HG03108 (cell line): Measurements from ENCODE around the gene REX1BD.
A peak's percentile ranks its signal among the peaks of the same experiment; 100 is the strongest.
"Not testable (repeated sequence)": the region's sequence is repeated elsewhere in the genome, so short reads cannot be mapped to it uniquely, and the experiment has no call there.

Experiments used
- ATAC-seq: cut with Tn5 transposase; IDR thresholded peaks from one replicate; pipeline ENCODE4 v1.9.1; 2021; ENCODE audit warnings: moderate library complexity; ENCODE audit not compliant: unreplicated experiment

REX1BD gene

GRCh38 chr19:18576383-18576782, 12.2 kb upstream of the REX1BD start:
- ATAC-seq = no peak

- ATAC-seq = no peak
Observed at GRCh38 chr19:18577365-18577914, 11.2 kb upstream of the REX1BD start.

- ATAC-seq = no peak
Observed at GRCh38 chr19:18580311-18580710, 8.3 kb upstream of the REX1BD start.

GRCh38 chr19:18586306-18586705, 2.3 kb upstream of the REX1BD start:
- ATAC-seq = no peak

- no peak for ATAC-seq
Observed at GRCh38 chr19:18587561-18587960, 1.0 kb upstream of the REX1BD start.

GRCh38 chr19:18587962-18588610, 512 bp upstream of the REX1BD start:
- ATAC-seq = no peak

GRCh38 chr19:18589380-18590272, 1.0 kb downstream of the REX1BD start:
- ATAC-seq = peak; percentile 17

- no peak for ATAC-seq
Observed at GRCh38 chr19:18590273-18591272, 2.0 kb downstream of the REX1BD start.

GRCh38 chr19:18591735-18592385, 3.3 kb downstream of the REX1BD start:
- ATAC-seq = no peak

- ATAC-seq = not testable (repeated sequence)
Observed at GRCh38 chr19:18592732-18593131, 4.1 kb downstream of the REX1BD start.

GRCh38 chr19:18593367-18594095, 4.9 kb downstream of the REX1BD start:
- ATAC-seq = no peak

GRCh38 chr19:18594096-18594823, 5.7 kb downstream of the REX1BD start:
- peak; percentile 48 for ATAC-seq

- ATAC-seq = no peak
Observed at GRCh38 chr19:18594824-18595373, 6.3 kb downstream of the REX1BD start.

GRCh38 chr19:18595475-18595874, 6.9 kb downstream of the REX1BD start:
- no peak for ATAC-seq

- no peak for ATAC-seq
Observed at GRCh38 chr19:18596752-18597157, 8.2 kb downstream of the REX1BD start.

- ATAC-seq = no peak
Observed at GRCh38 chr19:18597809-18598660, 9.4 kb downstream of the REX1BD start.

- no peak for ATAC-seq
Observed at GRCh38 chr19:18599485-18599884, 10.9 kb downstream of the REX1BD start.
